SK-N-SH (cell line): ENCODE results near the gene RAPGEF4. TPM values are rescaled to one million over a fixed set of nuclear protein-coding genes. Genes with fewer than 3 reads are reported as not detected.

Experiments
- CTCF ChIA-PET: fragments of 300-600, 350-600 bp; formaldehyde crosslinking; extraction: SDS; loops from one replicate; lab custom pipeline; 2021; lab: Yijun Ruan, JAX
- POLR2A ChIA-PET: fragments of 350-600 bp; sonication (Branson Sonifier 250); formaldehyde crosslinking; extraction: SDS; loops from one replicate; lab custom pipeline; 2020; ENCODE audit warnings: antibody characterized with exemption, inconsistent platforms; lab: Yijun Ruan, JAX
- DNase-seq: peaks from one replicate; pipeline ENCODE4 v3.0.0; 2012
- H2AFZ ChIP-seq: fragments of 200-600 bp; sonication (generic); 2 replicates; pipeline ENCODE4 v1.8.1; 2016; ENCODE audit warnings: antibody characterized with exemption, mild to moderate bottlenecking, low read depth
- H3F3A ChIP-seq: fragments of 200-600 bp; sonication (generic); replicated peaks from 2 replicates; pipeline ENCODE3; 2016; ENCODE audit warnings: antibody characterized with exemption, mild to moderate bottlenecking; ENCODE audit not compliant: insufficient read depth
- H3K27ac ChIP-seq, 2 experiments: fragments of 200-500 bp in 1 of 2; fragments of 200-600 bp in 1 of 2; sonication (Bioruptor generic) in 1 of 2; sonication (generic), shearing (Covaris generic) in 1 of 2; 2 replicates each; pipeline versions ENCODE4 v1.5.1 to v1.6.1; 2014 to 2016; ENCODE audit warnings: low read depth in 2 of 2, inconsistent platforms in 1 of 2, low read length in 1 of 2, mild to moderate bottlenecking in 1 of 2, mixed read lengths in 1 of 2
- H3K27me3 ChIP-seq: fragments of 200-600 bp; sonication (generic), shearing (Covaris generic); 2 replicates; pipeline ENCODE4 v1.6.1; 2016; ENCODE audit warnings: mixed run types; ENCODE audit not compliant: insufficient read depth
- H3K36me3 ChIP-seq, 2 experiments: fragments of 200-500 bp in 1 of 2; fragments of 200-600 bp in 1 of 2; sonication (Bioruptor generic) in 1 of 2; sonication (generic) in 1 of 2; replicated peaks in 1 of 2; 2 replicates each; pipeline versions ENCODE3 to v1.5.1; 2014 to 2016; ENCODE audit warnings: low read length in 1 of 2, mild to moderate bottlenecking in 1 of 2; ENCODE audit not compliant: insufficient read depth in 2 of 2, control insufficient read depth in 1 of 2
- H3K4me1 ChIP-seq, 2 experiments: fragments of 200-500 bp in 1 of 2; fragments of 200-600 bp in 1 of 2; sonication (Bioruptor generic) in 1 of 2; sonication (generic), shearing (Covaris generic) in 1 of 2; 2 replicates each; pipeline versions ENCODE4 v1.5.1 to v1.6.1; 2014 to 2016; ENCODE audit warnings: low read depth in 1 of 2, low read length in 1 of 2, mixed run types in 1 of 2; ENCODE audit not compliant: insufficient read depth in 2 of 2, control insufficient read depth in 1 of 2
- H3K4me2 ChIP-seq: fragments of 200-600 bp; sonication (generic), shearing (Covaris generic); 2 replicates; pipeline ENCODE4 v1.6.1; 2017; ENCODE audit warnings: mixed run types
- H3K4me3 ChIP-seq, 2 experiments: fragments of 200-500 bp in 1 of 2; fragments of 200-600 bp in 1 of 2; sonication (Bioruptor generic) in 1 of 2; sonication (generic), shearing (Covaris generic) in 1 of 2; 2 replicates each; pipeline versions ENCODE4 v1.5.1 to v1.8.1; 2014 to 2016; ENCODE audit warnings: low read depth in 2 of 2, inconsistent platforms in 1 of 2, low read length in 1 of 2, mild to moderate bottlenecking in 1 of 2, mixed read lengths in 1 of 2, moderate library complexity in 1 of 2
- H3K79me2 ChIP-seq: fragments of 200-600 bp; sonication (generic); 2 replicates; pipeline ENCODE4 v1.8.1; 2017; ENCODE audit warnings: mild to moderate bottlenecking; ENCODE audit not compliant: insufficient read depth
- H3K9ac ChIP-seq: fragments of 200-600 bp; sonication (generic); 2 replicates; pipeline ENCODE4 v1.6.1; 2017; ENCODE audit warnings: mixed run types
- H3K9me2 ChIP-seq: fragments of 200-600 bp; sonication (generic); 2 replicates; pipeline ENCODE4 v1.6.1; 2017; ENCODE audit warnings: mixed run types
- H3K9me3 ChIP-seq: fragments of 200-600 bp; sonication (generic); 2 replicates; pipeline ENCODE4 v1.6.1; 2017; ENCODE audit warnings: mixed run types, mild to moderate bottlenecking, moderate library complexity
- H4K20me1 ChIP-seq: fragments of 200-600 bp; sonication (generic); 2 replicates; pipeline ENCODE4 v1.6.1; 2017; ENCODE audit warnings: mild to moderate bottlenecking, mixed run types; ENCODE audit not compliant: insufficient read depth
- CHD2 ChIP-seq: fragments of 150-350 bp; IDR thresholded peaks from 2 replicates; pipeline ENCODE4 v1.6.1; 2018; ENCODE audit warnings: low read length; ENCODE audit not compliant: partially characterized antibody
- CTCF ChIP-seq: fragments of 200-600 bp; sonication (generic); IDR thresholded peaks from 2 replicates; pipeline ENCODE4 v1.6.1; 2017; ENCODE audit warnings: antibody characterized with exemption, mild to moderate bottlenecking, moderate library complexity
- ELF1 ChIP-seq: IDR thresholded peaks from 2 replicates; pipeline ENCODE4 v1.4.0; 2012
- FOXJ3 ChIP-seq: sonication (generic); formaldehyde crosslinking; IDR thresholded peaks from 2 replicates; pipeline ENCODE4 v1.5.1; 2020; ENCODE audit warnings: mild to moderate bottlenecking, missing genetic modification reagents
- FOXM1 ChIP-seq: IDR thresholded peaks from 2 replicates; pipeline ENCODE4 v1.4.0; 2012; ENCODE audit warnings: low read depth, mild to moderate bottlenecking
- GABPA ChIP-seq: IDR thresholded peaks from 2 replicates; pipeline ENCODE4 v1.4.0; 2012; ENCODE audit warnings: low read depth, mild to moderate bottlenecking
- PBX3 ChIP-seq: IDR thresholded peaks from 2 replicates; pipeline ENCODE4; 2012
- RXRA ChIP-seq: IDR thresholded peaks from 2 replicates; pipeline ENCODE4 v1.4.0; 2012; ENCODE audit warnings: low read depth, mild to moderate bottlenecking, borderline replicate concordance
- SIN3A ChIP-seq: IDR thresholded peaks from 2 replicates; pipeline ENCODE4 v1.6.1; 2012; ENCODE audit warnings: low read depth, mild to moderate bottlenecking, low read length, moderate library complexity, borderline replicate concordance
- SMC3 ChIP-seq: IDR thresholded peaks from 2 replicates; pipeline ENCODE4 v1.6.1; 2012; ENCODE audit warnings: low read depth, low read length, improper control_type of control experiment
- TAF1 ChIP-seq: IDR thresholded peaks from 2 replicates; pipeline ENCODE4 v1.6.1; 2012; ENCODE audit warnings: low read depth, mild to moderate bottlenecking, low read length, moderate library complexity, borderline replicate concordance
- TCF12 ChIP-seq: IDR thresholded peaks from 2 replicates; pipeline ENCODE4 v1.4.0; 2012
- WGBS: methylation state at CpG from one replicate; pipeline ENCODE4 v1.1.6; 2017; ENCODE audit warnings: low lambda C conversion rate; 5-methylcytosine and 5-hydroxymethylcytosine counted together
- polyA plus RNA-seq, 3 experiments: library from polyadenylated mRNA; depleted of rRNA; stranded (reverse); fragments of >200 nt; gene quantifications; 2 replicates each; pipeline ENCODE4 v1.2.3, GENCODE V29; 2012
- TF ChIP-seq, protein P1 (sequence below): IDR thresholded peaks from 2 replicates; pipeline ENCODE4 v1.4.0; 2012; ENCODE audit warnings: low read depth, borderline replicate concordance
- TF ChIP-seq, protein P2 (sequence below): fragments of 150-350 bp; IDR thresholded peaks from 2 replicates; pipeline ENCODE4 v1.6.1; 2016; ENCODE audit warnings: mild to moderate bottlenecking, low read depth, low read length

Gene RAPGEF4
- polyA plus RNA-seq, 1 of the 3 experiments (the other 2 are of a cell fraction), result 0.30 TPM

DNA sequence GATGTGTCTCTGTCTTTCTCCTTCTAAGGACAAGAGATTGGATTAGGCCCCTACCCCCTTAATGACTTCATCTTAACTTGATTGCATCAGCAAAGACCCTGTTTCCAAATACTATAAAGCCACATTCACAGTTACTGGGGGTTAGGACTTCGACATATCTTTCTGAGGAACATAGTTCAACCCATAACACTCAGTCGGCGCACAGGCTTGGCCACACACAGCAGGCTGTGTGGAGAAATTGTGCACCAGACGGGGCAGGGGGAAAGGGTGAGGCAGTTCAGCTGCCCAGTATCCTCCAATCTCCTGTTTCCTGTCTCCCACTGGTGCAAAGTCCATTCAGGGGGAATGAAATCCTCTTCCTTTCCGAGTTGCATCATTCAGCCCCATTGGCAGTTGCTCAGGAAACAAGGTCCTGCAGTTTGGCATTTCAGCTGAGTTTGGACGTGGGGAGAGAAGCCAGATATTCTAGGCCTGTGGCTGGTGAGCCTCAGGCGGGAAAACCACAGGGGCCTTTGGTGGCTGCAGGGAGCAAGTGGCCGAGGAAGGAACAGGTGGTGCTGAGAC is 9.4 kb upstream of the RAPGEF4 start:
- H3K27me3 ChIP-seq, result no peaks in the 10 kb centered on the region
- no peaks in the 10 kb centered on the region for H3F3A ChIP-seq
- H3K9me3 ChIP-seq, result no peaks in the 10 kb centered on the region
- H3K9ac ChIP-seq, result no peak overlapping the region
- no peak overlapping the region for H3K4me3 ChIP-seq
- no peaks in the 10 kb centered on the region for H4K20me1 ChIP-seq
- no peak overlapping the region for H3K27ac ChIP-seq
- TF ChIP-seq CHD2 (no peak), FOXM1 (no peak), ELF1 (no peak), RXRA (no peak), PBX3 (no peak), TAF1 (no peak), SMC3 (no peak), SIN3A (no peak), CTCF (no peak)
- TF ChIP-seq, protein P1, sequence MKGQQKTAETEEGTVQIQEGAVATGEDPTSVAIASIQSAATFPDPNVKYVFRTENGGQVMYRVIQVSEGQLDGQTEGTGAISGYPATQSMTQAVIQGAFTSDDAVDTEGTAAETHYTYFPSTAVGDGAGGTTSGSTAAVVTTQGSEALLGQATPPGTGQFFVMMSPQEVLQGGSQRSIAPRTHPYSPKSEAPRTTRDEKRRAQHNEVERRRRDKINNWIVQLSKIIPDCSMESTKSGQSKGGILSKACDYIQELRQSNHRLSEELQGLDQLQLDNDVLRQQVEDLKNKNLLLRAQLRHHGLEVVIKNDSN, result no peak
- TF ChIP-seq, protein P2, sequence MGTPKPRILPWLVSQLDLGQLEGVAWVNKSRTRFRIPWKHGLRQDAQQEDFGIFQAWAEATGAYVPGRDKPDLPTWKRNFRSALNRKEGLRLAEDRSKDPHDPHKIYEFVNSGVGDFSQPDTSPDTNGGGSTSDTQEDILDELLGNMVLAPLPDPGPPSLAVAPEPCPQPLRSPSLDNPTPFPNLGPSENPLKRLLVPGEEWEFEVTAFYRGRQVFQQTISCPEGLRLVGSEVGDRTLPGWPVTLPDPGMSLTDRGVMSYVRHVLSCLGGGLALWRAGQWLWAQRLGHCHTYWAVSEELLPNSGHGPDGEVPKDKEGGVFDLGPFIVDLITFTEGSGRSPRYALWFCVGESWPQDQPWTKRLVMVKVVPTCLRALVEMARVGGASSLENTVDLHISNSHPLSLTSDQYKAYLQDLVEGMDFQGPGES, result no peak
- WGBS, result 69% methylated on average over 8 of the region's 8 CpGs
- no peak overlapping the region for H3K4me2 ChIP-seq
- no peak overlapping the region; the same call in 1 of the 2 replicates for H2AFZ ChIP-seq
- no peak for DNase-seq
- POLR2A ChIA-PET, result no interaction called here
- no peaks in the 10 kb centered on the region for H3K9me2 ChIP-seq
- no peaks in the 10 kb centered on the region for H3K4me1 ChIP-seq
- no peaks in the 10 kb centered on the region for H3K79me2 ChIP-seq
- CTCF ChIA-PET, result interaction anchor here (1.0 to 2.3 kb wide), 2 partner anchors 8 to 16 kb away, joined by 3 to 10 read pairs; no protein-coding TSS in a partner anchor
- no peaks in the 10 kb centered on the region for H3K36me3 ChIP-seq

GRCh38 chr2:172730411-172730810 is 5.2 kb upstream of the RAPGEF4 start:
- H3K9ac ChIP-seq, result no peak overlapping the region

More at GRCh38 chr2:172730411-172730810, 5.2 kb upstream of the RAPGEF4 start:
- no peak overlapping the region for H2AFZ ChIP-seq
- no peak overlapping the region for H3K4me2 ChIP-seq
- TF ChIP-seq FOXJ3 (CRISPR knock-in tag) (no peak), GABPA (no peak), TCF12 (no peak)
- no peaks in the 10 kb centered on the region for H4K20me1 ChIP-seq
- ChIA-PET CTCF (interaction anchor here (1.4 kb wide), 1 partner anchor 20 kb away, joined by 4 read pairs; no protein-coding TSS in a partner anchor), POLR2A (no interaction called here)
- no peaks in the 10 kb centered on the region for H3K9me2 ChIP-seq
- peaks cover 6% of the 10 kb centered on the region for H3F3A ChIP-seq
- DNase-seq, result no peak
- no peak overlapping the region for H3K27ac ChIP-seq
- no peaks in the 10 kb centered on the region; a peak in 1 of 4 replicates for H3K4me1 ChIP-seq
- H3K79me2 ChIP-seq, result no peaks in the 10 kb centered on the region
- H3K36me3 ChIP-seq, result no peaks in the 10 kb centered on the region
- H3K9me3 ChIP-seq, result no peaks in the 10 kb centered on the region
- 80% methylated on average over 2 of the region's 2 CpGs for WGBS
- H3K4me3 ChIP-seq, result no peak overlapping the region
- H3K27me3 ChIP-seq, result peaks cover 4% of the 10 kb centered on the region; the same call in 1 of the 2 replicates
